H1 (cell line): ENCODE data around the gene TSSC4. TPM values are rescaled to one million over a fixed set of nuclear protein-coding genes. Genes with fewer than 3 reads are reported as not detected.

ENCODE experiments used
- CTCF ChIA-PET: fragments of 300-600 bp; sonication (Branson Sonifier 250); formaldehyde crosslinking; loops from one replicate; lab custom pipeline; 2021; ENCODE audit not compliant: partially characterized antibody; lab: Charles Lee
- POLR2A ChIA-PET: fragments of 300-600 bp; sonication (Branson Sonifier 250); formaldehyde crosslinking; loops from one replicate; lab custom pipeline; 2021; ENCODE audit warnings: inconsistent platforms; ENCODE audit not compliant: partially characterized antibody; lab: Charles Lee
- DNase-seq, 2 experiments: peaks; one replicate each; pipeline versions ENCODE4 v3.0.0 to v3.0.0-alpha.2; 2010 to 2022; ENCODE audit warnings: low spot score in 2 of 2, low read depth in 1 of 2, mixed read lengths in 1 of 2
- FAIRE-seq: peaks from 2 replicates; lab custom pipeline; 2011; peaks lifted over from hg19 to GRCh38; lab: Jason Lieb, UNC
- H2AFZ ChIP-seq: 2 replicates; pipeline ENCODE4 v1.8.1; 2012; ENCODE audit warnings: low read length, inconsistent platforms
- H2AK5ac ChIP-seq: 2 replicates; pipeline ENCODE4 v1.6.1; 2013; ENCODE audit warnings: low read depth, low read length
- H2BK120ac ChIP-seq: replicated peaks from 2 replicates; pipeline ENCODE3; 2013; ENCODE audit warnings: low read depth, low read length, inconsistent platforms
- H2BK12ac ChIP-seq: 2 replicates; pipeline ENCODE4 v1.6.1; 2013; ENCODE audit warnings: low read depth, low read length
- H2BK15ac ChIP-seq: 2 replicates; pipeline ENCODE4 v1.6.1; 2013; ENCODE audit warnings: low read length
- H2BK20ac ChIP-seq: 2 replicates; pipeline ENCODE4 v1.6.1; 2013; ENCODE audit warnings: low read length
- H2BK5ac ChIP-seq: 2 replicates; pipeline ENCODE4 v1.6.1; 2013; ENCODE audit warnings: low read depth, low read length
- H3K14ac ChIP-seq: 2 replicates; pipeline ENCODE4 v1.6.1; 2013; ENCODE audit warnings: inconsistent platforms; ENCODE audit not compliant: insufficient read length
- H3K18ac ChIP-seq: 2 replicates; pipeline ENCODE4 v1.6.1; 2013; ENCODE audit warnings: low read length; ENCODE audit errors: extremely low read depth
- H3K23ac ChIP-seq: 2 replicates; pipeline ENCODE4 v1.6.1; 2013; ENCODE audit warnings: inconsistent platforms; ENCODE audit not compliant: insufficient read length
- H3K23me2 ChIP-seq: 2 replicates; pipeline ENCODE4 v1.6.1; 2013; ENCODE audit warnings: low read depth, low read length
- H3K27ac ChIP-seq: 2 replicates; pipeline ENCODE4 v1.6.1; 2011; ENCODE audit warnings: low read depth, low read length, inconsistent platforms
- H3K27me3 ChIP-seq, 4 experiments: replicated peaks in 1 of 4; 1 replicate in 1 of 4; 2 replicates in 3 of 4; pipeline versions ENCODE4 v1.6.1 to v1.8.1; 2011 to 2013; ENCODE audit warnings: low read length in 3 of 4, mild to moderate bottlenecking in 3 of 4, inconsistent platforms in 2 of 4, mixed read lengths in 2 of 4, moderate library complexity in 1 of 4; ENCODE audit not compliant: control insufficient read depth in 3 of 4, insufficient read depth in 3 of 4; ENCODE audit errors: extremely low read depth in 1 of 4
- H3K36me3 ChIP-seq, 4 experiments: 2 replicates each; pipeline versions ENCODE4 v1.6.1 to v1.8.1; 2011 to 2013; ENCODE audit warnings: mild to moderate bottlenecking in 4 of 4, low read length in 3 of 4, moderate library complexity in 2 of 4, control low read depth in 1 of 4, inconsistent platforms in 1 of 4; ENCODE audit not compliant: insufficient read depth in 4 of 4, control insufficient read depth in 2 of 4
- H3K4ac ChIP-seq: replicated peaks from 2 replicates; pipeline ENCODE3; 2013; ENCODE audit warnings: low read length, low read depth, mixed read lengths, inconsistent platforms; ENCODE audit not compliant: insufficient read length
- H3K4me1 ChIP-seq, 4 experiments: replicated peaks in 1 of 4; 1 replicate in 1 of 4; 2 replicates in 3 of 4; pipeline versions ENCODE4 v1.6.1 to v1.8.1; 2011 to 2013; ENCODE audit warnings: low read length in 3 of 4, inconsistent platforms in 2 of 4, mixed read lengths in 1 of 4; ENCODE audit not compliant: insufficient read depth in 4 of 4, control insufficient read depth in 3 of 4
- H3K4me2 ChIP-seq, 2 experiments: 2 replicates each; pipeline versions ENCODE4 v1.6.1 to v1.8.1; 2011 to 2013; ENCODE audit warnings: low read depth in 2 of 2, low read length in 2 of 2, control low read depth in 1 of 2, inconsistent platforms in 1 of 2, mild to moderate bottlenecking in 1 of 2; ENCODE audit not compliant: insufficient read depth in 1 of 2
- H3K4me3 ChIP-seq, 4 experiments: fragments of 200-600, 300-600 bp in 1 of 4; sonication (generic), shearing (Covaris generic), sonication (Bioruptor Twin) in 1 of 4; 2 replicates each; pipeline versions ENCODE4 v1.5.1 to v1.8.1; 2011 to 2016; ENCODE audit warnings: low read length in 4 of 4, low read depth in 3 of 4, control low read depth in 2 of 4, inconsistent platforms in 2 of 4, mild to moderate bottlenecking in 2 of 4, mixed read lengths in 1 of 4, moderate library complexity in 1 of 4; ENCODE audit not compliant: insufficient read depth in 2 of 4; ENCODE audit errors: extremely low read depth in 1 of 4
- H3K56ac ChIP-seq: replicated peaks from 2 replicates; pipeline ENCODE3; 2013; ENCODE audit warnings: low read depth, mild to moderate bottlenecking, mixed read lengths, low read length, inconsistent platforms; ENCODE audit not compliant: insufficient read length
- H3K79me1 ChIP-seq: 2 replicates; pipeline ENCODE4 v1.6.1; 2013; ENCODE audit warnings: low read depth, low read length, control low read depth
- H3K79me2 ChIP-seq, 2 experiments: 2 replicates each; pipeline versions ENCODE4 v1.6.1 to v1.8.1; 2012 to 2013; ENCODE audit warnings: low read length in 2 of 2, mild to moderate bottlenecking in 2 of 2, inconsistent platforms in 1 of 2; ENCODE audit not compliant: insufficient read depth in 2 of 2, control insufficient read depth in 1 of 2
- H3K9ac ChIP-seq, 4 experiments: replicated peaks in 1 of 4; 1 replicate in 1 of 4; 2 replicates in 3 of 4; pipeline versions ENCODE4 v1.6.1 to v1.8.1; 2011 to 2013; ENCODE audit warnings: low read depth in 3 of 4, low read length in 3 of 4, control low read depth in 2 of 4, mild to moderate bottlenecking in 2 of 4, moderate library complexity in 2 of 4, inconsistent platforms in 1 of 4; ENCODE audit errors: extremely low read depth in 1 of 4
- H3K9me3 ChIP-seq, 2 experiments: 2 replicates each; pipeline versions ENCODE4 v1.6.1 to v1.8.1; 2012 to 2013; ENCODE audit warnings: mild to moderate bottlenecking in 2 of 2, moderate library complexity in 2 of 2, control low read depth in 1 of 2, inconsistent platforms in 1 of 2, low read depth in 1 of 2, low read length in 1 of 2, mixed read lengths in 1 of 2; ENCODE audit not compliant: insufficient read depth in 2 of 2
- H4K20me1 ChIP-seq, 2 experiments: replicated peaks in 1 of 2; 2 replicates each; pipeline versions ENCODE3 to v1.8.1; 2011 to 2013; ENCODE audit warnings: inconsistent platforms in 2 of 2, low read length in 2 of 2, mild to moderate bottlenecking in 1 of 2; ENCODE audit not compliant: insufficient read depth in 2 of 2, control insufficient read depth in 1 of 2
- H4K5ac ChIP-seq: 2 replicates; pipeline ENCODE4 v1.6.1; 2013; ENCODE audit warnings: low read length, low read depth, mixed read lengths, inconsistent platforms; ENCODE audit not compliant: insufficient read length
- H4K8ac ChIP-seq: 2 replicates; pipeline ENCODE4 v1.8.0; 2013; ENCODE audit warnings: mild to moderate bottlenecking, moderate library complexity, low read length, inconsistent platforms; ENCODE audit not compliant: insufficient read depth; ENCODE audit errors: extremely low read depth
- H4K91ac ChIP-seq: replicated peaks from 2 replicates; pipeline ENCODE3; 2013; ENCODE audit warnings: low read length, mixed read lengths, inconsistent platforms; ENCODE audit not compliant: insufficient read length
- BACH1 ChIP-seq: IDR thresholded peaks from 2 replicates; pipeline ENCODE4 v1.6.1; 2012; ENCODE audit warnings: low read length, improper control_type of control experiment
- BCL11A ChIP-seq, 2 experiments: IDR thresholded peaks; one replicate each; pipeline ENCODE4 v1.6.1; 2011; ENCODE audit warnings: low read depth in 2 of 2, low read length in 2 of 2, mild to moderate bottlenecking in 2 of 2
- POLR2A ChIP-seq, 2 experiments: IDR thresholded peaks; 1 replicate in 1 of 2; 2 replicates in 1 of 2; pipeline ENCODE4 v1.6.1; 2011; ENCODE audit warnings: low read depth in 2 of 2, low read length in 2 of 2, mild to moderate bottlenecking in 2 of 2; ENCODE audit errors: control extremely low read depth in 1 of 2
- RBBP5 ChIP-seq: IDR thresholded peaks from 2 replicates; pipeline ENCODE4 v1.7.1; 2012; ENCODE audit warnings: low read depth, mild to moderate bottlenecking, inconsistent platforms, low read length, moderate library complexity, borderline replicate concordance
- RFX5 ChIP-seq: IDR thresholded peaks from 2 replicates; pipeline ENCODE4 v1.6.1; 2011; ENCODE audit warnings: low read depth, low read length, improper control_type of control experiment, borderline replicate concordance
- SP4 ChIP-seq: IDR thresholded peaks from 2 replicates; pipeline ENCODE4 v1.6.1; 2012; ENCODE audit warnings: low read length, inconsistent platforms
- SRF ChIP-seq: IDR thresholded peaks from 2 replicates; pipeline ENCODE4 v1.6.1; 2011; ENCODE audit warnings: mild to moderate bottlenecking, low read depth, low read length, moderate library complexity
- SUZ12 ChIP-seq: fragments of 200-600 bp; sonication (generic); IDR thresholded peaks from 2 replicates; pipeline ENCODE4 v1.6.1; 2012; ENCODE audit warnings: mild to moderate bottlenecking, inconsistent platforms, low read length, moderate library complexity, mixed read lengths
- TCF12 ChIP-seq: IDR thresholded peaks from 2 replicates; pipeline ENCODE4 v1.6.1; 2011; ENCODE audit warnings: low read depth, mild to moderate bottlenecking, low read length
- WGBS, 2 experiments: shearing (Covaris generic) in 1 of 2; methylation state at CpG; one replicate each; pipeline versions ENCODE4 v1.1.6 to v1.1.7; 2013 to 2015; ENCODE audit warnings: low lambda C conversion rate in 2 of 2, mixed read lengths in 2 of 2, inconsistent platforms in 1 of 2, low coverage in 1 of 2, missing lambda C conversion rate in 1 of 2; ENCODE audit not compliant: insufficient replicate concordance in 2 of 2, insufficient coverage in 1 of 2, insufficient read length in 1 of 2; ENCODE audit errors: extremely low coverage in 1 of 2, missing lambda C conversion rate in 1 of 2; 5-methylcytosine and 5-hydroxymethylcytosine counted together
- polyA plus RNA-seq, 7 experiments: library from polyadenylated mRNA; depleted of rRNA in 3 of 7; stranded (reverse) in 5 of 7; unstranded in 2 of 7; fragments of >200 nt in 5 of 7; fragments of 200-250 nt in 2 of 7; gene quantifications; 1 replicate in 5 of 7; 2 replicates in 1 of 7; 4 replicates in 1 of 7; pipeline versions ENCODE4 v1.2.1 to v1.2.3, GENCODE V29; 2011 to 2013; ENCODE audit warnings: missing spikeins in 2 of 7, mixed read lengths in 2 of 7
- total RNA-seq: library from RNA; stranded (reverse); fragmentation: NEBNext Ultra II Directional; extraction: Animal tissue kit (Norgen Biotek cat#: 25700); gene quantifications from 2 replicates; pipeline ENCODE4 v1.2.1, GENCODE V29; 2021
- TF ChIP-seq, protein P1 (sequence below): IDR thresholded peaks from 2 replicates; pipeline ENCODE4 v1.6.1; 2011; ENCODE audit warnings: low read length, improper control_type of control experiment

Gene TSSC4
- total and polyA plus RNA-seq, 2 of the 8 experiments (the other 6 are each of a cell fraction or from before 2014, with no cell fraction given): 34.0 to 39.3 TPM

DNA sequence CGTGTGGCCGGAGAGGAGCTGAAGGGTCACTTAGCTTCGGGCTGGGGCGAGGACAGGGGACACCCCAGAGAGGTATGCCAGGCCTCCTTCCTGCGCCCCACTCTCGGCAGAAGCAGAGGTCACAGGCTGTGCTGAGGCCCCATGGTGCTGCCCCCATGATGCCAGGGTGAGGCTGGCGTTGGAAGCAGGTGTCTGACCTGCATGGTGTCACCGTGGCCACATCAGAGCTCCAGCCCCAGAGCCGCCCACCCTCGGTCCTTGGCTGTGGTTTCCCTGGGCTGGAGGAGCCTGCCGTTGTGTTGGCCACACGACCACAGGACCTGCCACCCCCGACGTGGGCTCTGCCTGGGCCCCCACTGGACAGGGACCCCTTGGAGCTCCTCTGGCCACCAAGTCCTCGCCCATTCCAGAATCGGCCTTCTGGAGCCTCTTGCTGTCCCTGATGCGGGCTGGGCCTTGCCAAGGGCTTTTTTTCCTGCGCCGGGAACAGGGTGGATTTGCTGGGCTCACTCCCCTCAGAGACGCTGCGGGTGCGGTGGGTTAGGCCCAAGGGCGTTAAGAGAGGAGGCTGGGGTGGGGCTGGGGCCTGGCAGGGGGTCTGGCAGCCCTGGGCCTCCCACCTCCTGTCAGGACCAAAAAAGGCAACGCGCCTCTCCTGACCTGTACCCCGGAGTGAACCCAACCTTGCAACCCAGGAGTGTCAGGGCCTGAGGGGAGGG is 8.2 kb upstream of the TSSC4 start:
- peaks cover 26 to 44% of the 10 kb centered on the region in 2 experiments for H4K20me1 ChIP-seq
- no peak overlapping the region for H2BK120ac ChIP-seq
- H3K9ac ChIP-seq: no peak overlapping the region
- H3K56ac ChIP-seq: no peak overlapping the region
- FAIRE-seq (no peak), DNase-seq (no peak)
- peaks cover 14% of the 10 kb centered on the region for H3K79me1 ChIP-seq
- H3K9me3 ChIP-seq: no peaks in the 10 kb centered on the region
- H4K8ac ChIP-seq: no peak overlapping the region; the same call in 1 of the 2 replicates
- no peak overlapping the region for H2BK5ac ChIP-seq
- no peak overlapping the region for H2AFZ ChIP-seq
- peaks cover 0 to 15% (median 11%) of the 10 kb centered on the region in 4 experiments; a peak in 5 of 7 replicates for H3K4me1 ChIP-seq
- no peak overlapping the region for H3K14ac ChIP-seq
- H2BK12ac ChIP-seq: no peak overlapping the region
- peaks cover 0 to 21% (median under 1%) of the 10 kb centered on the region in 4 experiments; a peak in 4 of 8 replicates for H3K36me3 ChIP-seq
- H3K27me3 ChIP-seq: no peaks in the 10 kb centered on the region
- H2AK5ac ChIP-seq: no peak overlapping the region
- CTCF ChIA-PET: interaction anchor here (0.6 to 2.0 kb wide), 5 partner anchors 9 to 493 kb away, joined by 3 to 4 read pairs (median 3); no protein-coding TSS in a partner anchor
- no peak overlapping the region for H3K4me2 ChIP-seq
- H3K23ac ChIP-seq: no peak overlapping the region
- no peak overlapping the region; the same call in 1 of the 2 replicates for H3K27ac ChIP-seq
- no peak overlapping the region for H2BK15ac ChIP-seq
- POLR2A ChIA-PET: interaction anchor here (1.1 to 2.9 kb wide), 2 partner anchors 10 to 16 kb away, joined by 4 to 13 read pairs; partner anchors contain the start of gene CD81
- H3K4ac ChIP-seq: no peak overlapping the region
- H3K79me2 ChIP-seq: peaks cover under 1 to 25% of the 10 kb centered on the region in 2 experiments; a peak in 3 of 4 replicates
- no peak overlapping the region for H4K5ac ChIP-seq
- H3K4me3 ChIP-seq: no peak overlapping the region
- no peak overlapping the region for H3K18ac ChIP-seq
- TF ChIP-seq SRF (no peak), SP4 (no peak), TCF12 (no peak), BCL11A (IDR thresholded peaks at IDR 0.05; ENCODE audit: low read depth in 2 of 2, low read length in 2 of 2) (no peak), RFX5 (no peak), SUZ12 (no peak), POLR2A (IDR thresholded peaks at IDR 0.05; ENCODE audit: control extremely low read depth in 1 of 2, low read depth in 2 of 2, low read length in 2 of 2) (no peak), RBBP5 (no peak), BACH1 (no peak)
- TF ChIP-seq, protein P1, sequence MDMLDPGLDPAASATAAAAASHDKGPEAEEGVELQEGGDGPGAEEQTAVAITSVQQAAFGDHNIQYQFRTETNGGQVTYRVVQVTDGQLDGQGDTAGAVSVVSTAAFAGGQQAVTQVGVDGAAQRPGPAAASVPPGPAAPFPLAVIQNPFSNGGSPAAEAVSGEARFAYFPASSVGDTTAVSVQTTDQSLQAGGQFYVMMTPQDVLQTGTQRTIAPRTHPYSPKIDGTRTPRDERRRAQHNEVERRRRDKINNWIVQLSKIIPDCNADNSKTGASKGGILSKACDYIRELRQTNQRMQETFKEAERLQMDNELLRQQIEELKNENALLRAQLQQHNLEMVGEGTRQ: no peak
- no peak overlapping the region for H4K91ac ChIP-seq
- H3K23me2 ChIP-seq: no peaks in the 10 kb centered on the region
- no peak overlapping the region for H2BK20ac ChIP-seq
- 91% methylated on average over 23 of the region's 26 CpGs; no CpG with 5 or more reads in 1 of the 2 experiments for WGBS, 2 experiments
